GM10266 (cell line): ENCODE results near the gene OR10H5.

ENCODE experiments used
- DNase-seq: peaks from one replicate; pipeline ENCODE4 v3.0.0; 2012; ENCODE audit errors: extremely low spot score
- CTCF ChIP-seq: IDR thresholded peaks from 2 replicates; pipeline ENCODE4 v1.5.1; 2012; ENCODE audit warnings: mild to moderate bottlenecking, low read depth; ENCODE audit not compliant: control insufficient read depth, insufficient read depth; ENCODE audit errors: missing control alignments

The OR10H5 gene

GRCh38 chr19:15775249-15775648, 12.2 kb upstream of the OR10H5 start:
- no peak for DNase-seq

GRCh38 chr19:15776264-15776663, 11.2 kb upstream of the OR10H5 start:
- no peak for DNase-seq
- no peak for TF ChIP-seq CTCF

More at GRCh38 chr19:15775249-15775648, 12.2 kb upstream of the OR10H5 start:
- TF ChIP-seq CTCF = no peak

- no peak for TF ChIP-seq CTCF
- DNase-seq = no peak
Observed at GRCh38 chr19:15776991-15777970, 10.2 kb upstream of the OR10H5 start.

GRCh38 chr19:15779756-15780476, 7.5 kb upstream of the OR10H5 start:
- no peak for TF ChIP-seq CTCF
- DNase-seq = no peak

- no peak for DNase-seq
- TF ChIP-seq CTCF = no peak
Observed at GRCh38 chr19:15780610-15781418, 6.6 kb upstream of the OR10H5 start.

GRCh38 chr19:15781661-15782060, 5.8 kb upstream of the OR10H5 start:
- TF ChIP-seq CTCF = no peak
- DNase-seq = no peak
